H1 (cell line): ENCODE results near the gene TPP2. TPM values are rescaled to one million over a fixed set of nuclear protein-coding genes. Genes with fewer than 3 reads are reported as not detected.

ENCODE experiments used
- CTCF ChIA-PET: fragments of 300-600 bp; sonication (Branson Sonifier 250); formaldehyde crosslinking; loops from one replicate; lab custom pipeline; 2021; ENCODE audit not compliant: partially characterized antibody; lab: Charles Lee
- POLR2A ChIA-PET: fragments of 300-600 bp; sonication (Branson Sonifier 250); formaldehyde crosslinking; loops from one replicate; lab custom pipeline; 2021; ENCODE audit warnings: inconsistent platforms; ENCODE audit not compliant: partially characterized antibody; lab: Charles Lee
- DNase-seq, 2 experiments: peaks; one replicate each; pipeline versions ENCODE4 v3.0.0 to v3.0.0-alpha.2; 2010 to 2022; ENCODE audit warnings: low spot score in 2 of 2, low read depth in 1 of 2, mixed read lengths in 1 of 2
- FAIRE-seq: peaks from 2 replicates; lab custom pipeline; 2011; peaks lifted over from hg19 to GRCh38; lab: Jason Lieb, UNC
- H2AFZ ChIP-seq: 2 replicates; pipeline ENCODE4 v1.8.1; 2012; ENCODE audit warnings: low read length, inconsistent platforms
- H2AK5ac ChIP-seq: 2 replicates; pipeline ENCODE4 v1.6.1; 2013; ENCODE audit warnings: low read depth, low read length
- H2BK120ac ChIP-seq: replicated peaks from 2 replicates; pipeline ENCODE3; 2013; ENCODE audit warnings: low read depth, low read length, inconsistent platforms
- H2BK12ac ChIP-seq: 2 replicates; pipeline ENCODE4 v1.6.1; 2013; ENCODE audit warnings: low read depth, low read length
- H2BK15ac ChIP-seq: 2 replicates; pipeline ENCODE4 v1.6.1; 2013; ENCODE audit warnings: low read length
- H2BK20ac ChIP-seq: 2 replicates; pipeline ENCODE4 v1.6.1; 2013; ENCODE audit warnings: low read length
- H2BK5ac ChIP-seq: 2 replicates; pipeline ENCODE4 v1.6.1; 2013; ENCODE audit warnings: low read depth, low read length
- H3K14ac ChIP-seq: 2 replicates; pipeline ENCODE4 v1.6.1; 2013; ENCODE audit warnings: inconsistent platforms; ENCODE audit not compliant: insufficient read length
- H3K18ac ChIP-seq: 2 replicates; pipeline ENCODE4 v1.6.1; 2013; ENCODE audit warnings: low read length; ENCODE audit errors: extremely low read depth
- H3K23ac ChIP-seq: 2 replicates; pipeline ENCODE4 v1.6.1; 2013; ENCODE audit warnings: inconsistent platforms; ENCODE audit not compliant: insufficient read length
- H3K23me2 ChIP-seq: 2 replicates; pipeline ENCODE4 v1.6.1; 2013; ENCODE audit warnings: low read depth, low read length
- H3K27ac ChIP-seq: 2 replicates; pipeline ENCODE4 v1.6.1; 2011; ENCODE audit warnings: low read depth, low read length, inconsistent platforms
- H3K27me3 ChIP-seq, 4 experiments: replicated peaks in 1 of 4; 1 replicate in 1 of 4; 2 replicates in 3 of 4; pipeline versions ENCODE4 v1.6.1 to v1.8.1; 2011 to 2013; ENCODE audit warnings: low read length in 3 of 4, mild to moderate bottlenecking in 3 of 4, inconsistent platforms in 2 of 4, mixed read lengths in 2 of 4, moderate library complexity in 1 of 4; ENCODE audit not compliant: control insufficient read depth in 3 of 4, insufficient read depth in 3 of 4; ENCODE audit errors: extremely low read depth in 1 of 4
- H3K36me3 ChIP-seq, 4 experiments: 2 replicates each; pipeline versions ENCODE4 v1.6.1 to v1.8.1; 2011 to 2013; ENCODE audit warnings: mild to moderate bottlenecking in 4 of 4, low read length in 3 of 4, moderate library complexity in 2 of 4, control low read depth in 1 of 4, inconsistent platforms in 1 of 4; ENCODE audit not compliant: insufficient read depth in 4 of 4, control insufficient read depth in 2 of 4
- H3K4ac ChIP-seq: replicated peaks from 2 replicates; pipeline ENCODE3; 2013; ENCODE audit warnings: low read length, low read depth, mixed read lengths, inconsistent platforms; ENCODE audit not compliant: insufficient read length
- H3K4me1 ChIP-seq, 4 experiments: replicated peaks in 1 of 4; 1 replicate in 1 of 4; 2 replicates in 3 of 4; pipeline versions ENCODE4 v1.6.1 to v1.8.1; 2011 to 2013; ENCODE audit warnings: low read length in 3 of 4, inconsistent platforms in 2 of 4, mixed read lengths in 1 of 4; ENCODE audit not compliant: insufficient read depth in 4 of 4, control insufficient read depth in 3 of 4
- H3K4me2 ChIP-seq, 2 experiments: 2 replicates each; pipeline versions ENCODE4 v1.6.1 to v1.8.1; 2011 to 2013; ENCODE audit warnings: low read depth in 2 of 2, low read length in 2 of 2, control low read depth in 1 of 2, inconsistent platforms in 1 of 2, mild to moderate bottlenecking in 1 of 2; ENCODE audit not compliant: insufficient read depth in 1 of 2
- H3K4me3 ChIP-seq, 4 experiments: fragments of 200-600, 300-600 bp in 1 of 4; sonication (generic), shearing (Covaris generic), sonication (Bioruptor Twin) in 1 of 4; 2 replicates each; pipeline versions ENCODE4 v1.5.1 to v1.8.1; 2011 to 2016; ENCODE audit warnings: low read length in 4 of 4, low read depth in 3 of 4, control low read depth in 2 of 4, inconsistent platforms in 2 of 4, mild to moderate bottlenecking in 2 of 4, mixed read lengths in 1 of 4, moderate library complexity in 1 of 4; ENCODE audit not compliant: insufficient read depth in 2 of 4; ENCODE audit errors: extremely low read depth in 1 of 4
- H3K56ac ChIP-seq: replicated peaks from 2 replicates; pipeline ENCODE3; 2013; ENCODE audit warnings: low read depth, mild to moderate bottlenecking, mixed read lengths, low read length, inconsistent platforms; ENCODE audit not compliant: insufficient read length
- H3K79me1 ChIP-seq: 2 replicates; pipeline ENCODE4 v1.6.1; 2013; ENCODE audit warnings: low read depth, low read length, control low read depth
- H3K79me2 ChIP-seq, 2 experiments: 2 replicates each; pipeline versions ENCODE4 v1.6.1 to v1.8.1; 2012 to 2013; ENCODE audit warnings: low read length in 2 of 2, mild to moderate bottlenecking in 2 of 2, inconsistent platforms in 1 of 2; ENCODE audit not compliant: insufficient read depth in 2 of 2, control insufficient read depth in 1 of 2
- H3K9ac ChIP-seq, 4 experiments: replicated peaks in 1 of 4; 1 replicate in 1 of 4; 2 replicates in 3 of 4; pipeline versions ENCODE4 v1.6.1 to v1.8.1; 2011 to 2013; ENCODE audit warnings: low read depth in 3 of 4, low read length in 3 of 4, control low read depth in 2 of 4, mild to moderate bottlenecking in 2 of 4, moderate library complexity in 2 of 4, inconsistent platforms in 1 of 4; ENCODE audit errors: extremely low read depth in 1 of 4
- H3K9me3 ChIP-seq, 2 experiments: 2 replicates each; pipeline versions ENCODE4 v1.6.1 to v1.8.1; 2012 to 2013; ENCODE audit warnings: mild to moderate bottlenecking in 2 of 2, moderate library complexity in 2 of 2, control low read depth in 1 of 2, inconsistent platforms in 1 of 2, low read depth in 1 of 2, low read length in 1 of 2, mixed read lengths in 1 of 2; ENCODE audit not compliant: insufficient read depth in 2 of 2
- H4K20me1 ChIP-seq, 2 experiments: replicated peaks in 1 of 2; 2 replicates each; pipeline versions ENCODE3 to v1.8.1; 2011 to 2013; ENCODE audit warnings: inconsistent platforms in 2 of 2, low read length in 2 of 2, mild to moderate bottlenecking in 1 of 2; ENCODE audit not compliant: insufficient read depth in 2 of 2, control insufficient read depth in 1 of 2
- H4K5ac ChIP-seq: 2 replicates; pipeline ENCODE4 v1.6.1; 2013; ENCODE audit warnings: low read length, low read depth, mixed read lengths, inconsistent platforms; ENCODE audit not compliant: insufficient read length
- H4K8ac ChIP-seq: 2 replicates; pipeline ENCODE4 v1.8.0; 2013; ENCODE audit warnings: mild to moderate bottlenecking, moderate library complexity, low read length, inconsistent platforms; ENCODE audit not compliant: insufficient read depth; ENCODE audit errors: extremely low read depth
- H4K91ac ChIP-seq: replicated peaks from 2 replicates; pipeline ENCODE3; 2013; ENCODE audit warnings: low read length, mixed read lengths, inconsistent platforms; ENCODE audit not compliant: insufficient read length
- BACH1 ChIP-seq: IDR thresholded peaks from 2 replicates; pipeline ENCODE4 v1.6.1; 2012; ENCODE audit warnings: low read length, improper control_type of control experiment
- BCL11A ChIP-seq, 2 experiments: IDR thresholded peaks; one replicate each; pipeline ENCODE4 v1.6.1; 2011; ENCODE audit warnings: low read depth in 2 of 2, low read length in 2 of 2, mild to moderate bottlenecking in 2 of 2
- EZH2 ChIP-seq: fragments of 200-600 bp; sonication (generic); IDR thresholded peaks from 2 replicates; pipeline ENCODE4 v1.7.1; 2012; ENCODE audit warnings: low read depth, mild to moderate bottlenecking, moderate library complexity, low read length, inconsistent platforms; ENCODE audit not compliant: severe bottlenecking
- FOSL1 ChIP-seq: IDR thresholded peaks from 2 replicates; pipeline ENCODE4 v1.6.1; 2011; ENCODE audit warnings: mild to moderate bottlenecking, low read depth, low read length, moderate library complexity; ENCODE audit not compliant: insufficient read depth
- HDAC6 ChIP-seq: IDR thresholded peaks from one replicate; pipeline ENCODE4 v1.7.1; 2012; ENCODE audit warnings: low read depth, mild to moderate bottlenecking, inconsistent platforms, low read length, moderate library complexity
- JUND ChIP-seq: IDR thresholded peaks from 2 replicates; pipeline ENCODE4 v1.6.1; 2011; ENCODE audit warnings: mild to moderate bottlenecking, improper control_type of control experiment, low read length
- KDM4A ChIP-seq: IDR thresholded peaks from one replicate; pipeline ENCODE4 v1.7.1; 2012; ENCODE audit warnings: low read depth, mild to moderate bottlenecking, moderate library complexity, low read length, inconsistent platforms; ENCODE audit not compliant: severe bottlenecking
- NANOG ChIP-seq: IDR thresholded peaks from 2 replicates; pipeline ENCODE4 v1.6.1; 2011; ENCODE audit warnings: low read length, low read depth, mild to moderate bottlenecking, inconsistent platforms; ENCODE audit not compliant: insufficient read depth, poor library complexity, severe bottlenecking
- RBBP5 ChIP-seq: IDR thresholded peaks from 2 replicates; pipeline ENCODE4 v1.7.1; 2012; ENCODE audit warnings: low read depth, mild to moderate bottlenecking, inconsistent platforms, low read length, moderate library complexity, borderline replicate concordance
- SIN3A ChIP-seq, 2 experiments: IDR thresholded peaks in 1 of 2; conservative IDR thresholded peaks in 1 of 2; 2 replicates each; pipeline ENCODE4 v1.6.1; 2011 to 2012; ENCODE audit warnings: low read length in 2 of 2, improper control_type of control experiment in 1 of 2, low read depth in 1 of 2, mild to moderate bottlenecking in 1 of 2
- SP4 ChIP-seq: IDR thresholded peaks from 2 replicates; pipeline ENCODE4 v1.6.1; 2012; ENCODE audit warnings: low read length, inconsistent platforms
- SRF ChIP-seq: IDR thresholded peaks from 2 replicates; pipeline ENCODE4 v1.6.1; 2011; ENCODE audit warnings: mild to moderate bottlenecking, low read depth, low read length, moderate library complexity
- TAF7 ChIP-seq: optimal IDR thresholded peaks from 2 replicates; pipeline ENCODE3; 2011; ENCODE audit warnings: low read depth, mild to moderate bottlenecking, inconsistent platforms, low read length, moderate library complexity, borderline replicate concordance
- TBP ChIP-seq: IDR thresholded peaks from 2 replicates; pipeline ENCODE4 v1.6.1; 2011; ENCODE audit warnings: low read depth, low read length, improper control_type of control experiment
- TCF12 ChIP-seq: IDR thresholded peaks from 2 replicates; pipeline ENCODE4 v1.6.1; 2011; ENCODE audit warnings: low read depth, mild to moderate bottlenecking, low read length
- polyA plus RNA-seq, 7 experiments: library from polyadenylated mRNA; depleted of rRNA in 3 of 7; stranded (reverse) in 5 of 7; unstranded in 2 of 7; fragments of >200 nt in 5 of 7; fragments of 200-250 nt in 2 of 7; gene quantifications; 1 replicate in 5 of 7; 2 replicates in 1 of 7; 4 replicates in 1 of 7; pipeline versions ENCODE4 v1.2.1 to v1.2.3, GENCODE V29; 2011 to 2013; ENCODE audit warnings: missing spikeins in 2 of 7, mixed read lengths in 2 of 7
- total RNA-seq: library from RNA; stranded (reverse); fragmentation: NEBNext Ultra II Directional; extraction: Animal tissue kit (Norgen Biotek cat#: 25700); gene quantifications from 2 replicates; pipeline ENCODE4 v1.2.1, GENCODE V29; 2021

The TPP2 gene
- total and polyA plus RNA-seq, 2 of the 8 experiments (the other 6 are each of a cell fraction or from before 2014, with no cell fraction given) = 15.9 to 85.7 TPM

DNA sequence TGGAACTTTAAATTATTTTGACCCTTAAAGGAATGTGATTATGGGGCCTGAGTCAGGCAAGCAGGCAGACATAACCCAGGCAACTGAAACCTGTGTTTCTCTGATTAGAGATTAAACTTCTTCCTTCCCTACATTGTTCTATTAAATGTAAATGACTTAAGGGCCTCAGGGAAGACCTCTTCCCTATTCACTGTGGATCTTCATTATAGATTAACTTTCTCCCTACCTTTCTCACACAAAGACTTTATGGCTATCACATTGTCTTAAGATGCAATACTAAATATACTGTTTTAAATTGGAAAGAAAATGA, 106.9 kb downstream of the TPP2 start:
- no peak for TF ChIP-seq NANOG
- TF ChIP-seq KDM4A = no peak
- no peak for TF ChIP-seq SP4
- no peak for TF ChIP-seq BCL11A (IDR thresholded peaks at IDR 0.05; ENCODE audit: low read depth in 2 of 2, low read length in 2 of 2)
- TF ChIP-seq HDAC6 = no peak
- no peak for TF ChIP-seq SIN3A (conservative IDR thresholded peaks at IDR 0.05 in 1 of 2, IDR thresholded peaks at IDR 0.05 in 1 of 2; ENCODE audit: low read depth in 1 of 2, low read length in 2 of 2)
- TF ChIP-seq TCF12 = no peak
- TF ChIP-seq FOSL1 = no peak
- no peak for TF ChIP-seq JUND
- TF ChIP-seq RBBP5 = no peak
- no peak for TF ChIP-seq BACH1
- TF ChIP-seq TAF7 = no peak
- TF ChIP-seq SRF = no peak
- no peak for TF ChIP-seq EZH2
- no peak for TF ChIP-seq TBP

More for the DNA sequence above, 106.9 kb downstream of the TPP2 start:
- no peak for DNase-seq
- no peak overlapping the region for H3K14ac ChIP-seq
- no peak overlapping the region for H3K23ac ChIP-seq
- no peak overlapping the region for H3K4me3 ChIP-seq
- no peaks in the 10 kb centered on the region for H3K36me3 ChIP-seq
- ChIA-PET POLR2A (no interaction called here), CTCF (interaction anchor here (0.7 to 1.4 kb wide), 2 partner anchors 147 to 167 kb away, joined by 3 to 4 read pairs; no protein-coding TSS in a partner anchor)
- H2BK120ac ChIP-seq = no peak overlapping the region
- H3K4me1 ChIP-seq = peaks cover 0 to 4% (median 0%) of the 10 kb centered on the region in 4 experiments; a peak in 1 of 7 replicates
- H4K8ac ChIP-seq = no peak overlapping the region
- no peak overlapping the region for H2BK12ac ChIP-seq
- no peaks in the 10 kb centered on the region for H4K20me1 ChIP-seq
- H2AFZ ChIP-seq = no peak overlapping the region
- no peak overlapping the region for H3K4me2 ChIP-seq
- no peak overlapping the region for H3K4ac ChIP-seq
- H3K9me3 ChIP-seq = peaks cover 0 to 2% of the 10 kb centered on the region in 2 experiments; a peak in 1 of 4 replicates
- no peak overlapping the region for H3K9ac ChIP-seq
- H3K18ac ChIP-seq = no peak overlapping the region
- H2BK20ac ChIP-seq = no peak overlapping the region
- no peaks in the 10 kb centered on the region for H3K23me2 ChIP-seq
- H4K91ac ChIP-seq = no peak overlapping the region
- no peak overlapping the region for H2BK15ac ChIP-seq
- no peak overlapping the region for H2BK5ac ChIP-seq
- FAIRE-seq = no peak
- no peak overlapping the region for H2AK5ac ChIP-seq
- no peaks in the 10 kb centered on the region for H3K79me1 ChIP-seq
- H4K5ac ChIP-seq = no peak overlapping the region
- no peaks in the 10 kb centered on the region for H3K79me2 ChIP-seq
- H3K56ac ChIP-seq = no peak overlapping the region
- no peaks in the 10 kb centered on the region for H3K27me3 ChIP-seq
- H3K27ac ChIP-seq = no peak overlapping the region
